ENCODE measurements around the gene RGS9.

DNA sequence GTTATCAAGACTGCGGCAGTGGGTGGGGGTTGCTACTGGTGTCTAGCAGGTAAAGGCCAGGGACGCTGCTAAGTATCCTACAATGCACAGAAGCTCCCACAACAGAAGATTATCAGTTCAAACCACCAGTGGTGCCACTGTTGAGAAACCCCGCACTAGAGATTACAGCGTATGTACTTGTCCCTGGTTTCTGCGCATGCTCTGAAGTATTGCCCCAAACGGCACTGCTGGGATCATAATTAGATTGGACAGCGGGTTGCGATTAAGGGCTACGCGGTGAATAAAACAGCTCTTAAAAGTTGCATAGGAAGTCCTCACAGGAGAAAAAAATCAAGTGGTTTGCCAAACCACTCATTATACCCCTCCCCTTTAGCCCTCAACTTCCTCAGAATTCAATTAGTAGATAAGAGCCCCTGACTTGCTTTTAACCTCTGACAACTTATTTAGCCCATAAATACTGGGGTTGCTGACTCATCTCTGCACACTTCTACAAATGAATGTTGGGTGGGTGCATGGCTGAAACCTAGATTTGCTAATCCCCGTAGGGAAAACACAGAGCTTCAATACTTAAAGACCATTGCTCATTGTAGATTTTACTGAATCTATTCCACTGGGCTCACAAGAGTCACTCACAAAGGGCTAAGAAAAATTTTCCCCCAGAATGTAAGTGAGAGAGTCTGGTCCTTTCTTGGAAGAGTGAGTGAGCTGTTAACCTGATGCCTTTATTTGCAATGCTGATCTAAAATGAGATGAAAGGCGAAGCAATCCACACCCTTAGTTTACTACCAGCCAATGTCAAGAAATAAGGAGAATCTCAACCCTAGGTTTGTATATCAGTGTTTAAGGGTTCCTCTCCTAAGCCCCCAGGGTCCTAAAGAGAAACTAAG is 91.8 kb downstream of the RGS9 start:
- TF ChIP-seq MAX (IDR thresholded peaks at IDR 0.05): no peak
- no peak for TF ChIP-seq POLR2A (IDR thresholded peaks at IDR 0.05; ENCODE audit: low read length)
- TF ChIP-seq TP53 (CRISPR knock-in tag; IDR thresholded peaks at IDR 0.05): no peak
- TF ChIP-seq CTCF (IDR thresholded peaks at IDR 0.05): no peak
- no peak for TF ChIP-seq MYC (IDR thresholded peaks at IDR 0.05; ENCODE audit: borderline replicate concordance, low read length)
- TF ChIP-seq PHF8 (IDR thresholded peaks at IDR 0.05; ENCODE audit: borderline replicate concordance, low read depth): no peak

All from A549 (cell line).